ENCODE measurements around the gene DMAC2. TPM values are rescaled to one million over a fixed set of nuclear protein-coding genes. Genes with fewer than 3 reads are reported as not detected.

The DMAC2 gene
- total and polyA plus RNA-seq, 2 donors (not counting 3 experiments of a cell fraction or from before 2014, with no cell fraction given), result 65.4 to 137 TPM

DNA sequence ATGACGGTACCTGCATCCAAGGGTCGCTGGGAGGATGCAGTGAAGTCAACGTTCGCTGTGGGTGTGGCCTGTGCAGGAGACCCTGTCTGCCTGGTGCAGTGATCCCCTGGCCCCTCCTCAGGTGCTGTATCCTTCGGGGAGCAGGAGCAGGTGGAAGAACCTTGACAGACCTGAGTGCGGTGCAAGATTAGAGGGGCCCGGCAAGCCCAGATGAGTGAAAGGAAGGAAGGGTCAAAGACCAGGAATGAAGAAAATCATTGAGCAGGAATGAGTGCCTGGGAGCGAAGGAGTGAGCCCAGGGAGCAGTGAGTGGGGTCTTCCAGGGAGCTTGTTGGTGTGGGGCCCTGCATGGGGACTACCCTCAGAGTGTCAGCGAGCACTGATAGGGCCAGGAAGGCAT lies 25.3 kb downstream of the DMAC2 start:
- dilution Hi-C loops (cut with MboI; ENCODE audit: extremely low pct_ligation_motif_present, low sequenced_read_pairs) (no loop called here), intact Hi-C loops (cut with micrococcal nuclease) (no loop called here)
- H3K27ac ChIP-seq (ENCODE audit: insufficient read depth, low read depth, low read length), result no peak overlapping the region
- no peak overlapping the region for H2AFZ ChIP-seq (ENCODE audit: low read depth, low read length)
- no peaks in the 10 kb centered on the region for H3K9me3 ChIP-seq (replicated peaks; ENCODE audit: control insufficient read depth, insufficient read depth, low read length)
- H3K4me3 ChIP-seq (replicated peaks in 1 of 3; ENCODE audit: insufficient read depth in 1 of 3, low read depth in 1 of 3, low read length in 3 of 3), result no peak overlapping the region
- peaks cover 0 to 28% of the 10 kb centered on the region in 2 experiments for H3K36me3 ChIP-seq (ENCODE audit: control insufficient read depth in 2 of 2, extremely low read depth in 1 of 2, insufficient read depth in 2 of 2, low read length in 2 of 2)
- no peak overlapping the region for H3K9ac ChIP-seq (replicated peaks; ENCODE audit: extremely low read depth, insufficient read depth, low read length)
- FAIRE-seq, result no peak
- no peaks in the 10 kb centered on the region for H3K79me2 ChIP-seq (ENCODE audit: control insufficient read depth, insufficient read depth, low read length)
- H3K4me2 ChIP-seq (ENCODE audit: insufficient read depth, low read length), result no peak overlapping the region
- H3K27me3 ChIP-seq (ENCODE audit: control insufficient read depth in 2 of 2, insufficient read depth in 2 of 2, low read length in 2 of 2), result no peaks in the 10 kb centered on the region
- H3K4me1 ChIP-seq (ENCODE audit: control insufficient read depth, extremely low read depth, insufficient read depth, low read length), result no peaks in the 10 kb centered on the region
- TF ChIP-seq, protein P1, sequence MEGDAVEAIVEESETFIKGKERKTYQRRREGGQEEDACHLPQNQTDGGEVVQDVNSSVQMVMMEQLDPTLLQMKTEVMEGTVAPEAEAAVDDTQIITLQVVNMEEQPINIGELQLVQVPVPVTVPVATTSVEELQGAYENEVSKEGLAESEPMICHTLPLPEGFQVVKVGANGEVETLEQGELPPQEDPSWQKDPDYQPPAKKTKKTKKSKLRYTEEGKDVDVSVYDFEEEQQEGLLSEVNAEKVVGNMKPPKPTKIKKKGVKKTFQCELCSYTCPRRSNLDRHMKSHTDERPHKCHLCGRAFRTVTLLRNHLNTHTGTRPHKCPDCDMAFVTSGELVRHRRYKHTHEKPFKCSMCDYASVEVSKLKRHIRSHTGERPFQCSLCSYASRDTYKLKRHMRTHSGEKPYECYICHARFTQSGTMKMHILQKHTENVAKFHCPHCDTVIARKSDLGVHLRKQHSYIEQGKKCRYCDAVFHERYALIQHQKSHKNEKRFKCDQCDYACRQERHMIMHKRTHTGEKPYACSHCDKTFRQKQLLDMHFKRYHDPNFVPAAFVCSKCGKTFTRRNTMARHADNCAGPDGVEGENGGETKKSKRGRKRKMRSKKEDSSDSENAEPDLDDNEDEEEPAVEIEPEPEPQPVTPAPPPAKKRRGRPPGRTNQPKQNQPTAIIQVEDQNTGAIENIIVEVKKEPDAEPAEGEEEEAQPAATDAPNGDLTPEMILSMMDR (IDR thresholded peaks at IDR 0.05; ENCODE audit: extremely low read depth in 1 of 2, insufficient read depth in 1 of 2, low read depth in 1 of 2, low read length in 2 of 2), result no peak
- TF ChIP-seq MYC (IDR thresholded peaks at IDR 0.05; ENCODE audit: low read depth, low read length) (no peak), POLR2A (IDR thresholded peaks at IDR 0.05; ENCODE audit: low read depth, low read length) (no peak), GATA2 (IDR thresholded peaks at IDR 0.05; ENCODE audit: insufficient read depth, insufficient read length, low read depth, low read length) (no peak), EZH2 (IDR thresholded peaks at IDR 0.05; ENCODE audit: borderline replicate concordance, low read depth, low read length, severe bottlenecking) (no peak), POLR2AphosphoS5 (IDR thresholded peaks at IDR 0.05; ENCODE audit: insufficient read depth, low read depth, low read length) (no peak), JUN (IDR thresholded peaks at IDR 0.05; ENCODE audit: borderline replicate concordance, insufficient read depth, insufficient read length, low read depth) (no peak), MAX (IDR thresholded peaks at IDR 0.05; ENCODE audit: insufficient read depth, insufficient read length) (no peak), FOS (IDR thresholded peaks at IDR 0.05; ENCODE audit: borderline replicate concordance, insufficient read depth, low read length) (no peak)
- H4K20me1 ChIP-seq (replicated peaks; ENCODE audit: control insufficient read depth, extremely low read depth, insufficient read depth, low read length), result no peaks in the 10 kb centered on the region
- CTCF ChIA-PET, result no interaction called here
- no peak for DNase-seq (ENCODE audit: low read depth, low spot score)
- no peaks in the 10 kb centered on the region for H3K9me1 ChIP-seq (replicated peaks; ENCODE audit: control insufficient read depth, extremely low read depth, insufficient read depth, low read length)
- POLR2A ChIA-PET, result no interaction called here
- BruUV-seq (replicated peaks), result no TSS peak

Measured in endothelial cell of umbilical vein (primary cell).